ENCODE results near the gene HPSE2.

DNA sequence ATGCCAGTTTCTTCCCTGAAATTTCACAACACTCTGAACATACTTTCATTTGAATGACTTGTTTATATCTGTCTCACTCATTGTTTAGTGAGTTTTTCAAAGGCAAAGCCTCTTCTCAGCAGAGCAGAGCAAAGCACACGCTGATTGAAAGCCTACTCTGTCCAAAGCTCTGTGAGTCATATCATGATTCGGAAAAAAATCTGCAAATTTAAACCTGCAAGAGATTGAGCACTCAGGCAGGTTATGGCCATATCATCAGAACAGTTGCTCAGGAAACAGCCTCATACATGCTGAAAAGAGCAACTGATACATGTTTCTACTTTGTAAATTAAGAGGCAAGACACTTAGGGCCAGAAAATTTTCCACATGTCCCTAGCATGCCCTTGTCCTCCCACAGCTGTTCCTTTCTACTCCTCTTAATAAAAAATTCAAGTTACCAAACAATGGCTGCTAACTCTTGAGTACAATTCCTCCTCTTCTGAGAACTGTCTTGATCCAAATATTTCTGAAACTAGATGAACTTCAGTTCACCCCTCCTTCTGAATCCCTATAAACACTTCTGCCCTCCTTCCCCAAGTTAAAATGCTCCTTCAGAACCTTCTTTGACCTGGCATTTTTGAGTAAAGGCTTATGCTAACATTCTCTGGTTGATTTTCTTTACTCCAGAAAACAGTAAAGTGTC lies 648.4 kb downstream of the HPSE2 start:
- TF ChIP-seq CTCF (IDR thresholded peaks at IDR 0.05) (no peak), EZH2 (IDR thresholded peaks at IDR 0.05; ENCODE audit: borderline replicate concordance, insufficient read depth, low read depth, low read length, poor library complexity, severe bottlenecking) (no peak)
